Medulla oblongata (tissue), 1 donor: ENCODE measurements around the gene TSKU.

Source experiments
- DNase-seq: peaks from one replicate; pipeline ENCODE4 v3.0.0-alpha.2; 2015; ENCODE audit errors: extremely low spot score

The TSKU gene

GRCh38 chr11:76770642-76771445 is 12.3 kb upstream of the TSKU start:
- no peak for DNase-seq

GRCh38 chr11:76771446-76772099 is 11.6 kb upstream of the TSKU start:
- DNase-seq, result no peak

DNA sequence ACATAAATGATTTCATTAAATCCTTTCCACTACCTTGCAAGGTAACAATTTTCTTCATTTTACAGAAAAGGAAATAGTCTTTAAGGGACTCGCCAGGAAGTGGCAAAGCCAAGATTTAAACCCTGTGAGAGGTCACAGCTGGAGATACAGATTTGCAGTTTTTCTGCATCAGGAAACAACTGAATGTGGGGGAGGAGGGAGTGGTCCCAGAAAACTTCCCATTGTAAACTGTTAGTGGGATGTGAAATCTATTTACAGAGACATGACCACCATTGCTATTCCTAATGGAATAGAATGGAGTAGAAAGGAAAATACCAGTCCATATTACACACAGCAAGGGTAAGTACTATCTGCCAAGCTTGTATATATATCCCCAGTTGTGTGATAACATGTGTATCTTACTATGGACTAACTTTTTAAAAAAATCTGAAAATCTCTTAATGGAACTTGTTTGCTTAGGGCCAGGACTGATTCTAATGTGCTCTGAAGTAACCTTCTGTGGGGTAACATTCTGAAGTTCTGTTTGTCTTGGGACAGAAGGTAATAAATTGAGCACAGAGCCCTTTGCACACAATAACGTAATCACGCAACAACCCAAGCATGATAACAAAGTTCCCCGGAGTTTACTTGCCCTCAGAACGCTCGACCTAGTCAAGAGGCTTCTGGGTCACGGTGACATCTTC is 10.9 kb upstream of the TSKU start:
- DNase-seq, result no peak

- DNase-seq, result no peak
Measured at GRCh38 chr11:76772783-76773106, 10.4 kb upstream of the TSKU start.

DNA sequence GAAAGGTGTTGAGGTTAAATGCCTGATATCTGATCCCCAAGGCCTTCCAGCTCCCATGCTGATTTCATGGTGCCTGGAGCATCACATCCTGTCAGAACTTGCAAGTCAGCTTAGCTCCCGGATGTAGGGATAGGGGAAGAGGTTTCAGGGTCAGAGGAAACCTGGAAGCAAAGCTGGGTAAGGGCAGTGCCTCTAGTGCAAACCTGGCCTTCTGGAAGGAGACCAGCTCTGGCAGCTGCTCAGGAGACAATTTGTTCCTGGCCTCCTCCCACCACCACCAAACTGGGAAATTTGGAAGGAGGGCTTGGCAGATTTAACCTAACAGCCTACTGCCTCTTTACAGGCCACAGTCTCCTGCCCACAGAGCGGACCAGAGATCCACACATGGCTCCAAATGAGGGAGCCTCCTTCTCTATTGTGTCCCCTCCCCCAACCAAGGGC is 9.2 kb upstream of the TSKU start:
- DNase-seq, result no peak

GRCh38 chr11:76776472-76776871 is 6.7 kb upstream of the TSKU start:
- no peak for DNase-seq

GRCh38 chr11:76777305-76777704 is 5.9 kb upstream of the TSKU start:
- no peak for DNase-seq

DNA sequence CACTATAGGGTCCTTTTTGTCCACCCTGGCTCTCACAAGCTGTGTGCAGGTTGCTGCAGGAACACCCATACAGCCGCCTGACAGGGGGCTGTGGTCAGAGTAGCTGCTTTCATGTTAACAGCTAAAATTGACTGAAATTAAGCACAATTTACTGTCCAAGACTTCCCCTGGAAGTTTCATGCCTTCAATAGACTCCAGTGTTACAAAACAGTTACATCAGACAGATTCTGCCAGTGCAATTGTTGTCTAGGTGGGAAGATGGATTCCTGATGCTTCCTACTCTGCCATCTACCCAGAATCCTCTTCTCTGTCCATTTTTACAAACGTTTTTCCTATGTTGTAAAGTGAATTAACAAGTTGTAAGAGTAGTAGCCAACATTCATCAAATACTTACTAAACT is 5.3 kb upstream of the TSKU start:
- DNase-seq, result no peak

DNA sequence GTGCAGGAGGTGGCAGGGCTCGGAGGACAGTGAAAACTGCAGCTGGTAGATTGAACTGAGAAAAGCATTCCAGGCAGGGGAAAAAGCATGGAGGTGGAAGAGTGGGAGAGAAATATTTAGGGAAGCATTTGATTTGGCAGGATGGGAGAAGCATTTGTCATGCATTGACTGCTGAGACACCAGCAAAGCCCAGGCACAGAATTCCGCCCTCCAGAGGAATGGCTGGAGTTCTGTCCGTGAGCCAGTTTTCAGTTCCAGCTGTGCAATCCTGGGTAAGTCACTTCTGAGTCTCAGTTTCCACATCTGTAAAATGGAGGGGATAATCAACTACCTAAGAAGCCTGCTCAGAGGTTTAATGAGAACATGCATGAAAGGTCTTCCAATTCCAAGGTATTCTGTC is 4.3 kb upstream of the TSKU start:
- no peak for DNase-seq

- DNase-seq, result no peak
Measured at GRCh38 chr11:76781046-76781801, 1.9 kb upstream of the TSKU start.

- DNase-seq, result no peak
Measured at GRCh38 chr11:76781807-76782530, 1.2 kb upstream of the TSKU start.

- peak; percentile 70 for DNase-seq
Measured at GRCh38 chr11:76782531-76783293, 444 bp upstream of the TSKU start.

DNA sequence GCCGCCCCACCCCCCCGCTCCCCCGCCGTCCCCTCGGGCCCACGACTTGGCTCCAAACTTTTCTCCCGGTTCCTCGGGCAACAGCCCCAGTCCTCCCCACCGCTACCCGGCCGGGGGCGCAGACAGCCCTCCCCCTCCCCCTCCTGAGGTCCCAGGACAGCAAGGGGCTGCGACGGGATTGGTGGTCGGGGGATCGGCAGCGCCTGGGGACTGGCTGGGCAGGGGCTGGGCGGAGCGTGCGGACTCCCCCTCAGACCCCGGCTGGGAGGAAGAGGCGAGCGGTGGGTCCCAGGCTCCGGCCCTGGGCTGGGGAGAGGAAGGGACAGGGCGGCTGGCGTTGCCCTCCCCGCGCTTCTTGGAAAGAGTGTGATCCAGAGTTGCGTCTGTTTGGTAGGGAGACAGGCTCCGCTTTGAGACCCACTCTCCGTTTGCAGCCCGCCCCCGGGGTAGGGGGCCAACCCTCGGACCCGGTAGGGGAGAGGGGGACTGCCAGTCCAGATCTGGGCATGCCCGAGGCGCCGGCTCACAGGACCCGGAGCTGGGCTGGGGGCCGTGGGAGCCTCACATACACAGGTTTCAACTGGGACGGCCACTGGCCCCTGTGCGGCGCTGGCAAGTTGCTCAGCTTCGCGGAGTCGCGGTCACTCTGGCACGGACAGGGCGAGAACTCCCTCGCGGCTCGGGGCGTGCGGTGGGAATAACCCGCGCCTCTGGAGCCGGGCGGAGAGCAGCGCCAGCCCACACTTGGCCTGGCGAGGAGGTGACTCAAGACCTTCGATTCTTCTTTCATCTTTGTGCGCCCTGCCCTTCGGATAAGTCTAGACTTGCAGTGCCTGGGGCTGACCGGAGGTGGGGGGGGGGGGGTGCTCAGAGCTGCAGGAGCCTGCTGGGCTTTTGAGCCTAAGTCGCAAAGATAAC is 999 bp downstream of the TSKU start:
- no peak for DNase-seq

DNA sequence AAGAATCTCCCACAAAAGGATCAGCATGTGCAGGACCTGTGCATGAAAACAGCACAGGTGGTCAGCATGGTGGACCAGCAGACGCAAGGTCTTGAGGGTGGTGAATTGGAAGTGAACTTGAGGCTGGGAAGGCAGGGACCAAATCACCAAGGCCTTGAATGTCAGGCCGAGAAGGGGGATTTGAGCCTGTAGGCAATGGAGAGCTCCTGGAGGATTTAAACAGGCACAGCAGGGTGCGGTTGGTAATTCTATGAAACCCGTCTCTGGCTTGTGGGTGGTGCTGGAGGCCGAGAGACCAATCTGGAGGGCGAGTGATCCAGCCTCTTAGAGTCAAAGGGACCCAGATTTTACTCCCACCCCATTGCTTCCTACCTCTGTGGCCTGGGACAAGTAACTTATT is 2.4 kb downstream of the TSKU start:
- no peak for DNase-seq

- no peak for DNase-seq
Measured at GRCh38 chr11:76786016-76786415, 2.9 kb downstream of the TSKU start.

DNA sequence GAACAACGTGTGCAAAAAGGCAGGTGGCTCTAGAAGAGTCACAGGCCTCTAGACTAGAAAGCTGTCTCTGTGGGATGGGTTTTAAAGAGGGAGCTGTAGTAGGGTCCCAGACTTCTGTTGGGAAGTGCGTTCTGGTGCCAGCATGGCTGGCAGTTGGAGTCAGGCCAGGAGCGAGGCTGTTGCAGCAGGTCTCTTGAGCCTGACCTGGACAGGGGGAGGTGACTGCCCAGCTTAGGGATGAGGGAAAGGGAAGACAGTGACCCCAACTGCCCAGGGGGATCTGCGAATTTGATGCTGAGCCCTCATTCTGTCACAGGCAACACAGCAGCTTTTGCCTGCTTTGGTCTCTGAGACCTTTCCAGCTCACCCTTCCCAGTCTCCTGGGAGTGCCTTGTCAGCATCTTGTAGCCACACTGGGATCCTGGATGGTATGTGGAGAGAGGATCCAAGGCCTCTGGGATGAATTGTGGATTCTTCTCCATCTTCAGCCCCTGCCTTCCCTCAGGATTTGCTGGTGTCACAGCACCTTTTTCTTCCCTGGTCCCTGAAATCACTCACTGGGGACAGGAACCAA is 3.4 kb downstream of the TSKU start:
- no peak for DNase-seq

DNA sequence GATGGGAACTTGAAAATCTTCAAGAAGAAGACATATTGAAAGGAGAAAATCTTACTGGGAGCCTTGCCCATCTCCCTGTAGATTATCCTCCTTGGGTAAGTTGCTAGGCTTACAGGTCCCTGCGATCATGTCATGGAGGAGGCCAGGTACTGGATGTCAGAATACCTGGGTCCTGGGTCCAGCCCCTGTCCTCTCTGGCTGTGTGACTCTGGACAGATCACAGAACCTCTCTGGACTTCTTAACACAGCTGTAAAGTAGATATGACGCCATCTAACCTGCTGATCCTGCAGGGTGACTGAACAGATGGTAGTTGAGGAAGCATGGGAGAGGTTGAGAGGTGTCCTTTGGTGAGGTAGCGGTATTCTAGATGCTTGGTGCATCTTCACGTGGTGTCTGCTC is 4.1 kb downstream of the TSKU start:
- no peak for DNase-seq

DNA sequence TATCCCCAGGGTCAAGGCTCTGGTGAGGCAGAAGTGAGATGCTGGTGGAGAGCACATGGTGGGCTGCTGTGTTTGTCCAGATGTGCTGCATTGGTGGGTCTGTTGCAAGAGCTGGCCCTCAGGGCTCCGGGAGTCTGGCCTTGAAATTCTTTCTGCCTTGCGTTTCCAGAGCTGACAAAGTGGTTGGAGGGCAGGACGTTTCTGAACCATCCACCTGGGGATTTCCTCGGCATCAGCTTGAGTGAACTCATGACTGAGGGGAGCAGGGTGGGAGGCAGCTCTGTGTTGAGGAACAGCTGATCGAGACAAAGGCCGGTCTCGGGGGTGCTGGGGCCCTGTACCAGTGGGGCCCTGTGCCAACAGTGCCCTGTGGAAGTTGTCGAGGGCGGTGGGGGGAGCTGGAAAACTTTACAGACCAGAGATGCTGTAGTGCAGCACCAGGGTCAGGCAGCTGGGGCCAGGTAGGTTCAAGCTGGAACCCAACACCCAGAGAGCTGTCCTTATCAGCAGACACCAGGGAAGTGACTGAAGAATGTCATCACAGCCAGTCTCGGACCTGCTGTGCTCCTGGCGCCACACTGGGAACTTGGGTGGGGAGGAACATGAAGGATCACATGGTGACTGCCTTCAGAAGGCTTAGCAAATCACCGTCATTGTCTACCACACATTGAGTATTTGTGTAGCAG is 4.9 kb downstream of the TSKU start:
- DNase-seq, result no peak
